ENCODE data around the gene RNF7. TPM values are rescaled to one million over a fixed set of nuclear protein-coding genes. Genes with fewer than 3 reads are reported as not detected.
"Not testable (repeated sequence)": the region's sequence is repeated elsewhere in the genome, so short reads cannot be mapped to it uniquely, and the experiment has no call there.

Gene RNF7
- total and polyA plus RNA-seq, 3 donors from 2014 or later = 60.7 to 122 (median 69.9) TPM

GRCh38 chr3:141699897-141700296 is 38.2 kb upstream of the RNF7 start:
- peak; percentile 33 for DNase-seq
- intact Hi-C loops (cut with DNase I; ENCODE audit: low total_unique reads) = no loop called here
- Histone ChIP-seq H3K9me3 (no peaks in the 10 kb centered on the region), H3K4me3 (no peak overlapping the region), H3K27ac (no peak overlapping the region), H3K36me3 (ENCODE audit: low read depth, missing control alignments) (no peaks in the 10 kb centered on the region), H3K27me3 (no peaks in the 10 kb centered on the region), H3K4me1 (no peaks in the 10 kb centered on the region)
- TF ChIP-seq CTCF (IDR thresholded peaks at IDR 0.05) (no peak), POLR2A (IDR thresholded peaks at IDR 0.05) (no peak)
- 55 to 57% methylated on average over 6 of the region's 6 CpGs for WGBS, 2 donors

GRCh38 chr3:141703367-141703766 is 34.7 kb upstream of the RNF7 start:
- H3K9me3 ChIP-seq; H3K4me3 ChIP-seq; intact Hi-C loops (cut with DNase I; ENCODE audit: low total_unique reads); H3K27ac ChIP-seq; H3K4me1 ChIP-seq; DNase-seq; H3K36me3 ChIP-seq (ENCODE audit: low read depth, missing control alignments); H3K27me3 ChIP-seq: not testable (repeated sequence)
- 93 to 94% methylated on average over 3 of the region's 3 CpGs for WGBS, 2 donors

- no peaks in the 10 kb centered on the region for H3K36me3 ChIP-seq (ENCODE audit: low read depth, missing control alignments)
- H3K4me1 ChIP-seq = peaks cover 3% of the 10 kb centered on the region
- no peak for DNase-seq
- intact Hi-C loops (cut with DNase I; ENCODE audit: low total_unique reads) = no loop called here
- no peak overlapping the region for H3K4me3 ChIP-seq
- no peak for TF ChIP-seq POLR2A (IDR thresholded peaks at IDR 0.05)
- H3K27me3 ChIP-seq = no peaks in the 10 kb centered on the region
- no peak overlapping the region for H3K27ac ChIP-seq
- WGBS, 2 donors = 55 to 62% methylated on average over 2 of the region's 2 CpGs
- H3K9me3 ChIP-seq = no peaks in the 10 kb centered on the region
Observed at GRCh38 chr3:141707741-141708203, 30.3 kb upstream of the RNF7 start.

- TF ChIP-seq CTCF (IDR thresholded peaks at IDR 0.05) = no peak
- TF ChIP-seq POLR2A (IDR thresholded peaks at IDR 0.05) = no peak
- no peak overlapping the region for H3K4me3 ChIP-seq
- H3K4me1 ChIP-seq = peaks cover 3% of the 10 kb centered on the region
- DNase-seq = no peak
- WGBS, 2 donors = 91 to 98% methylated on average over 4 of the region's 4 CpGs
- H3K36me3 ChIP-seq (ENCODE audit: low read depth, missing control alignments) = no peaks in the 10 kb centered on the region
- no peaks in the 10 kb centered on the region for H3K9me3 ChIP-seq
- intact Hi-C loops (cut with DNase I; ENCODE audit: low total_unique reads) = no loop called here
- H3K27me3 ChIP-seq = no peaks in the 10 kb centered on the region
- H3K27ac ChIP-seq = no peak overlapping the region
Observed at GRCh38 chr3:141708367-141708766, 29.7 kb upstream of the RNF7 start.

- Histone ChIP-seq H3K4me1 (peaks cover 3% of the 10 kb centered on the region), H3K4me3 (no peak overlapping the region), H3K27me3 (no peaks in the 10 kb centered on the region), H3K27ac (no peak overlapping the region), H3K9me3 (no peaks in the 10 kb centered on the region), H3K36me3 (ENCODE audit: low read depth, missing control alignments) (no peaks in the 10 kb centered on the region)
- intact Hi-C loops (cut with DNase I; ENCODE audit: low total_unique reads) = no loop called here
- no peak for DNase-seq
- TF ChIP-seq CTCF (IDR thresholded peaks at IDR 0.05) = no peak
- TF ChIP-seq POLR2A (IDR thresholded peaks at IDR 0.05) = no peak
- WGBS, 2 donors = 89 to 95% methylated on average over 7 of the region's 7 CpGs
Observed at GRCh38 chr3:141709126-141709770, 28.9 kb upstream of the RNF7 start.

GRCh38 chr3:141710121-141710520 is 28.0 kb upstream of the RNF7 start:
- Histone ChIP-seq H3K27me3 (no peaks in the 10 kb centered on the region), H3K4me1 (peaks cover 3% of the 10 kb centered on the region), H3K27ac (no peak overlapping the region), H3K9me3 (no peaks in the 10 kb centered on the region), H3K4me3 (no peak overlapping the region), H3K36me3 (ENCODE audit: low read depth, missing control alignments) (no peaks in the 10 kb centered on the region)
- intact Hi-C loops (cut with DNase I; ENCODE audit: low total_unique reads) = no loop called here
- DNase-seq = no peak
- WGBS, 2 donors = 93% methylated on average over 6 of the region's 6 CpGs
- TF ChIP-seq CTCF (IDR thresholded peaks at IDR 0.05) = no peak
- no peak for TF ChIP-seq POLR2A (IDR thresholded peaks at IDR 0.05)
